Lower lobe of right lung (tissue), 2 donors: ENCODE results near the gene CBX2. TPM values are rescaled to one million over a fixed set of nuclear protein-coding genes. Genes with fewer than 3 reads are reported as not detected.

Source experiments
- ATAC-seq, 2 donors: fragments of 200-7000 bp; cut with Tn5 transposase; one replicate each; pipeline ENCODE4 v1.9.1; 2020 to 2022; ENCODE audit warnings: mild to moderate bottlenecking in 2 of 2, moderate library complexity in 2 of 2
- DNase-seq: peaks from one replicate; pipeline ENCODE4 v3.0.0-alpha.2; 2020
- H3K27ac ChIP-seq: fragments of 200-600 bp; one replicate; pipeline ENCODE4 v1.8.0; 2022
- H3K27me3 ChIP-seq: fragments of 200-600 bp; one replicate; pipeline ENCODE4 v1.8.0; 2022; ENCODE audit warnings: low read depth
- H3K36me3 ChIP-seq: fragments of 200-600 bp; one replicate; pipeline ENCODE4 v1.8.0; 2022; ENCODE audit warnings: mild to moderate bottlenecking
- H3K4me1 ChIP-seq: fragments of 200-600 bp; one replicate; pipeline ENCODE4 v1.8.0; 2022
- H3K4me3 ChIP-seq: fragments of 200-600 bp; one replicate; pipeline ENCODE4 v1.8.0; 2022; ENCODE audit warnings: mild to moderate bottlenecking
- H3K9me3 ChIP-seq: fragments of 200-600 bp; one replicate; pipeline ENCODE4 v1.8.0; 2022
- CTCF ChIP-seq: fragments of 200-600 bp; IDR thresholded peaks from one replicate; pipeline ENCODE4 v1.8.0; 2022; ENCODE audit warnings: antibody characterized with exemption, mild to moderate bottlenecking
- intact Hi-C: fragments of 100-400 bp; cut with DNase I; formaldehyde crosslinking; loops from one replicate; pipeline ENCODE4 v1.11.0; 2022
- total RNA-seq: library from RNA; stranded (reverse); fragmentation: NEBNext Ultra II Directional; extraction: Animal tissue kit (Norgen Biotek cat#: 25700); gene quantifications from one replicate; pipeline ENCODE4 v1.2.1, GENCODE V29; 2021
- donor health status: DM: no; HTN: yes; CAD: no; lungs with severe emphysema.

The CBX2 gene
- total RNA-seq, 1 donor from 2014 or later = 3.9 TPM

GRCh38 chr17:79835470-79835899 is 57.5 kb downstream of the CBX2 start:
- DNase-seq = peak; percentile 44
- no peak for TF ChIP-seq CTCF
- Histone ChIP-seq H3K4me1 (peaks cover 66% of the 10 kb centered on the region), H3K36me3 (peaks cover 22% of the 10 kb centered on the region), H3K27ac (no peak overlapping the region), H3K27me3 (peaks cover 9% of the 10 kb centered on the region), H3K9me3 (no peaks in the 10 kb centered on the region), H3K4me3 (no peak overlapping the region)
- no peak for ATAC-seq
- intact Hi-C loops = no loop called here

GRCh38 chr17:79835953-79836509 is 58.1 kb downstream of the CBX2 start:
- Histone ChIP-seq H3K4me1 (peaks cover 67% of the 10 kb centered on the region), H3K36me3 (peaks cover 22% of the 10 kb centered on the region), H3K27me3 (peaks cover 15% of the 10 kb centered on the region), H3K9me3 (no peaks in the 10 kb centered on the region), H3K4me3 (peak overlapping the region; percentile 70), H3K27ac (no peak overlapping the region)
- peak; percentile 6 to 16 for ATAC-seq
- DNase-seq = peak; percentile 84
- TF ChIP-seq CTCF = no peak
- intact Hi-C loops = no loop called here

GRCh38 chr17:79836510-79836971 is 58.6 kb downstream of the CBX2 start:
- H3K4me3 ChIP-seq = peak overlapping the region; percentile 70
- H3K36me3 ChIP-seq = peaks cover 22% of the 10 kb centered on the region
- H3K27ac ChIP-seq = peak overlapping the region; percentile 93
- peaks cover 20% of the 10 kb centered on the region for H3K27me3 ChIP-seq
- no peaks in the 10 kb centered on the region for H3K9me3 ChIP-seq
- H3K4me1 ChIP-seq = peaks cover 67% of the 10 kb centered on the region
- peak; percentile 81 for DNase-seq
- peak; percentile 1 to 3 for ATAC-seq
- intact Hi-C loops = no loop called here
- no peak for TF ChIP-seq CTCF

- TF ChIP-seq CTCF = peak; percentile 34
- H3K27me3 ChIP-seq = peaks cover 27% of the 10 kb centered on the region
- peaks cover 67% of the 10 kb centered on the region for H3K4me1 ChIP-seq
- H3K27ac ChIP-seq = peak overlapping the region; percentile 93
- intact Hi-C loops = no loop called here
- H3K36me3 ChIP-seq = peaks cover 22% of the 10 kb centered on the region
- peak overlapping the region; percentile 70 for H3K4me3 ChIP-seq
- ATAC-seq = peak; percentile 67 to 75
- peak; percentile 94 for DNase-seq
- no peaks in the 10 kb centered on the region for H3K9me3 ChIP-seq
Observed at GRCh38 chr17:79836972-79837887, 59.3 kb downstream of the CBX2 start.

Other genes starting within 250 kb of the CBX2 start
- gene RBFOX3, start 167.1 kb upstream of the CBX2 start, total RNA-seq = not detected
- 0.18 TPM for gene ENPP7, start 47.2 kb upstream of the CBX2 start, total RNA-seq
- 5.8 TPM for gene CBX8, start 18.9 kb downstream of the CBX2 start, total RNA-seq
- gene CBX4, start 61.3 kb downstream of the CBX2 start, total RNA-seq = 20.6 TPM